ENCODE data around the gene FAM83G.

FAM83G gene

DNA sequence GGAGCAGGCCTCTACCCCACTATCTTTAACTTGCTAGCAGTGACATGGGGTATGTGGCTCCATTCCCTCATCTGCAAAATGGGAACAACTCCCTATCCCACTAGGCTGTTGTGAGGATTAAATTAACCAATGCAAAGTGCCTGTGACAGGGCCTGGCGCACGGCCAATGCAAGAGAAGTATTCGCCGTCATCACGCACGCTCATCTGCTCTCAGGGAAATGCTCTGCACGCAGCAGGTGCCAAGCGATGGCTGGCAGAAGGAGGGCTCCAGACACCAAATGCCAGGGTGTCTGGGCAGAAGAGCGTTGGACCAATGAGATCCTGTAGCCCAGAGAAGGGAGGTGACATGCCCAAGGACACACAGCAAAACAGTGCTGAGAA is 17.3 kb downstream of the FAM83G start:
- DNase-seq (ENCODE audit: low spot score) = no peak

DNA sequence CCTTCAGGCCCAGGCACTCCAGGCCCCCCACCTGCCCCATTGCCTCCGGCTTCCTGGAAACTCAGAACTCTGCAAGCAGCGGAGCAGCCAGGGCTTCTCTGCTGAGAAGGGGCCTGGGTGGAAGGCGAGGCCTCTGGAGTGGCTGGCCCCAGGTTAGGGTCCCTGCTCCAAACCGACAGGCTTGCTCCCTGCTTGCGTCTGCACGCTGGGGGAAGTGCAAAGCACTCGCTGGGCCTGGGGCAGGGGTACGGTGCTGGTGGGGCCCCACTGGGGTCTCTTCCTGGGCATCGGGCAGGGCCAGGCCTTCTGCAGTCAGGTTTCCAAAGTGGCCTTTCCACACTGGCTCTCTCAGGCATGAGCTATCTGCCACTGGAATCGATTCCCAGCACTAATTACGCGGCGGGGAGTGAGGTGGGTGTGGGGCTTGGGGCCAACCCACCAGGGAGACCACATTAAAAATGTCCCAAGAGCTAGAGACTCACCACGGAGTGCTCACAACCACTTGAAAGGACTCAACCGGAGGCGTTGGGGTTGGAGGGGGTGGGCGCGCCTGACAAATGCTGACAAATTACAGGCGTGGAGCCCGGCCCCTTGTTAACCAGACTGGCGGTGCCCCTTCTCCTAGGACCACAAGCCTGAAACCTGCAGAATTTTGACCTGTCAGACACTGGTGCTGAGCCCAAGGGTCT is 17.9 kb downstream of the FAM83G start:
- no peak for DNase-seq (ENCODE audit: low spot score)

DNA sequence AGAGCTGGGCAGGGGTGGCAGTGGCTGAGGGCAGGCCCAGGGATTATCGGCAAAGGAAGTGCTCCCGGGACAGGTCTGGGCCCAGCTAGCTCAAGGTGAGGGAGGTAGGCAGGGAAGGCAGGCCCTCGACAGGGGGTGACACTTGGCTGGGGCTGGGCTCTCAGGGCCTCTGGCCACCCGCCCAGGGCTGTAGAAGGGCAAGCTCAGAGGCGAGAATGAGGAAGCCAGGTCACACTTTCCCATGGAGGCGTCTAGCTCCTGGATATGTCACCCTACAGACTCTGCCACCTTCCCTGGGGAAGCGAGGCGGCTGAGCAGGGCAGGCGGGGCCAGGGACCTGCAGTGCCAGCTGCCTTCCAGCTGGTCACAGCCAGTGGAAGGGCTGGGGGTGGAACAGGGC is 19.1 kb downstream of the FAM83G start:
- no peak for DNase-seq (ENCODE audit: low spot score)

DNA sequence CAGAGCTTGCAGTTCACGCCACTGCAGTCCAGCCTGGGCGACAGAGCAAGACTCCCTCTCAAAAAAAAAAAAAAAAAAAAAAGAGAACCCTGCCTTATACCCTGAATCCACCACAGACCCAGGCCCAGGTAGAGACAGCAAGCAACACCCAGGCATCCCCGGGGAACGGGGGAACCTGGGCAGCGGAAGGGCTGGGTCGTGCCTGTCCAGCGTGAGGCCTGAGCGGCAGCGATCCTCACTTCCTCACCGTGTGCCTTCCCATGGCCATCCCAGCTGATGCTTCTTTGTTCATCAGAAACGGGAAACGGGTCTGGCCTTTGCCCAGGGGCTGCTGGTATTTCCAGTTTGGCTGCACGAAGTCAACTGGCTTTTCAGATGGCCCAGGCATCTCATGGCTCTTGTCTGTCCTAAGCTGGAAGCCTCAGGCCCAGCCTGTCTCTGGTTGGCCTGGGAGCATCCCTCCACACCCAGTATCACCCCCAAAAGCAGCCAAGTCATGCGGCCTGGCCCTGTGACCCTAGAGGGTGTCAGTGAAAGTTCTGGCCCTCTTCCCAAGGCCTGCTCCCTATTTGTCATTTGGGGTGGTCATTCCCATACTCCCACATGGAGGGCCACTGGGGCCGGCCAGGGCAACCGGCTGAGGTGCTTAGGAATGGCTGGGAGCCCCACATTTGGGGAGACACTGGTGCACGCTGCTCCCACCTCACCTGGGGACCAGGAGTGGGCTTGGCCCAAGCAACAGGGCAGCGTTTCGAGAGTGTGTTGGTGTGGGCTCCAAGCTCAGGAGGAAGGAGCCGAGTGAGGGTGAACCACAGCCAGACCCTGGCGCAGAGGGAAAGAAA is 20.1 kb downstream of the FAM83G start:
- no peak for DNase-seq (ENCODE audit: low spot score)

DNA sequence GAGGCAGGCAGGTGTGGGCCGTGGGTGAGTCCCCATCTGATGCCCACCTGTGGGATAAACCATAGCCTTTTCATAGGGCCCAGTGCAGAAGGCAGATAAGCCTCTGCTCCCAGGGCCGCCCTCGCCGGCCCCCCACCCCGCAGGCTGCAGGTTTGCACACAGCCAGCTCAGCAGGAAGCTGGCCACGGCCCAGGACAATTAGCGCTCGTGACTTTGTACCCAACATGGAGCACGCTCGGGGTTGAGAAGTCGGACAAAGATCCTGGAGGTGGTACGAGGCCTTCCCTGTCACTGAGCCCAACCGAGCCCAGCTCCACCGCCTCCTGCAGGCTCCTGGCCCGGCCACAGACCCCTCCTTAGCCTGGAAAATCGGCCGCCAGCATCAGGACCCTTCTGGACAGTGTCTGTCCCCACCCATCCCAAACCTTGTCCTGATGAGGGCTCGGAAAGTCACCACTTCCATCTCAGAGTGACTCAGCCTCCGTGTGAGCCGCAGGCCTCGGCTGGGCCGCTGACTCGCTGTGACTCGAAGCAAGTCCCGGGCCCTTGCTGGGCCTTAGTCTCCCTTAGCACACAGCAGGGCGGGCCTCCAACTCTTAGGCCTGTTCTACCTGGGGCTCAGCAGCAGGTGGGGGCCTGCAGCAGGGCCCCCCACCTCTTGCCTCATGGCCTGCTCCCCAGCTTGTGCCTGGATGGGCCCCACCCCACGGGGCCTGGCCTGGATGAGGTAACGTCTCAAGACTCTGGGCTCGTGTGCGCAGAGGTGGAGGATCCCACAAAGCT is 22.7 kb downstream of the FAM83G start:
- no peak for DNase-seq (ENCODE audit: low spot score)

DNA sequence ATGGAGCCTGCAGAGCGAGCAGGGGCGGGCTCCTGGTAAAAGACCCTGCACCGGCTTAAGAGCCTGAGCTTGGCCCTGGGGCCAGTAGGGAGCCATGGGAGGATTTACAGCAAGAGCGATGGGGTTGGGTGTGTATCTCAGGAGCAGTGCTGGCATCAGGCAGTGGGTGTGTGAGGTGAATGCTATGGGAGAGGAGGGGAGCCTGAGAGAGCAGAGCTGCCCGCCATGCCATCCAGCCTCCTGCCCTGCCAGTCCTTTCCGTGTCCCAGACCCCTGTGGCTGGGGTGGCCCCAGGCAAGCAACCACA is 23.3 kb downstream of the FAM83G start:
- no peak for DNase-seq (ENCODE audit: low spot score)

DNA sequence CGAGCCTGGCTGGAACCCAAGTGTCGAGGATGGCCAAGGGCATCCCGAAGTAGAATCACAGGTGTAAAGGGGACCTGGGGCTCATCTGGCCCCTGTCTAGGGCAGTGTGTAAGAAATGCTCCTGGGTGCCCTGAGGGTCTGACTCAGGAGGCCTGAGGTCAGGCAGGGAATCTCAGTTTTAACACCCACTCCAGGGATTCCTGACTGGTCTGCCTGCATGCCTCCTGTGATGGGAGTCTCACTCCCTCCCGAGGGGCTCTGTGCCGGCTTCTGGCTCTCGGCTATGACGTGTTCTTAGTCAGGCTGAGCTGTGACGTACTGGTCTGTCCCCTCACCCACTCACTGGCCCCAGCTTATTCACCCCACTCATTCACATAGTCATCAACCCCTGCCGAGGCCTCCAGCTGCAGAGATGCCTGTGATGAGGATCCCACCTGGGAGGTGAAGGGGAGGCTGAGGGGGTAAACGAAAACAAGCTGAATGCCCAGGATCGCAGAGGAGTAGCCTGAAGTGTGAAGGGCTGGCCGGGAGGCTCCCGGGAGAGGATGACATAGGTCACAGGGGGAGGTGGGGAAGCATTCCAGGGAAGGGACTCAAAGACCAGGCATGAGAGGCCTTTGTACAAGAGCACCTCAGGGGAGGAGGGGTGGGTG is 23.8 kb downstream of the FAM83G start:
- DNase-seq (ENCODE audit: low spot score) = no peak

DNA sequence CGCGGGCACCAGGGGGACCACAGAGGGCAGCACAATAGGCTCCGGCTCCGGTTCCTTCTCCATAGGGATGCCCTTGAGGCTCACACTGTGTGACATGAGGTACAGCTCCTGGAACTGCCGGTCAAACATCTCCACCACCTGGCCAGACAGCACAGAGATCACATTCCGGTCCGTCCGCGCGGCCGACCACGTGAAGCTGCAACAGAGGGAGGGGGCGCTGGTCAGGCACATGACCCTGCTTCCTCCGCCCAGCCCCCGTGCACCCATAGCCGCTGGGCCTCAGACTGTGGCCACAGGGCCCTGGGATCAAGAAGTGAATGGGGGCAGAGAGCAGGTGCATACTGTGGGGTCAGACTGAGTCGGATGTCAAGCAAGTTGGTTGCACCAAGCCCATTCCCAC is 25.9 kb downstream of the FAM83G start:
- DNase-seq (ENCODE audit: low spot score) = no peak

DNA sequence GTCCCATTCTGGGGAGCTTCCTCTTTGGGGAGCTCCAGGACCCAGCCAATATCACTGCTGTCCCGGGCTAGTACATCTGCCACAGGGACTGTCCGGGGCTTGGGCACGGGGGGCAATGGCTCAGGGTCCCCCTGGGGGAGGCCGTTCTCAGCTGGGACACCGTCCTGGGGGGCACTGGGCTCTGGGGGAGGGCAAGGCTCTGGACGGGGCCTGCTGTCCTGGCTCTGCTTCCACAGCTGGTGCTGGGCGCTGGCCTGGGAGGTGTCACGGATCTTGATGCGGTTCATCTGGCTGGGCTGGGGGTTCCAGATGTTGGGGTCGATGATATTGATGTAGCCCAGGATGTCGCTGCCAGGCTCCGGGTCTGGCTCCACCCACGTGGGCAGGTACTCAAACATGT is 26.5 kb downstream of the FAM83G start:
- no peak for DNase-seq (ENCODE audit: low spot score)

DNA sequence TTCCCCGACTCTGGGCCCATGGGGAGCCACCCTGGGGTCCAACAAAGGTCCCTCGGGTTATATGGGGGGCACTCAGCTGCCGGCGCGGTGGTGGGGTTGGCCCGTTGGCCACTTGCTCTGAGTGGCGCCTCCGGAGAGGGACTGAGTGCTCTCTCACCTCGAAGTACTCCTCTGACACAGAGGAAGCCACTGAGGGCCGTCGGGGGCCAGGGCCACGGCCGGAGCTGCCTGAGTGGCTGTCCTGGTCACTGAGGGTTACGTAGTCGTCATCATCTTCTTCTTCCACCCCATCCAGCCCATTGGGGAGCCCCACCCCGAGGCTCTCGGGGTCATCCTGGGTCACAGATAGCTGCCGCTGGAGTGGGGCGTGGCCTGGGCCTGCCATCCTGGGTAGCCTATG is 26.9 kb downstream of the FAM83G start:
- no peak for DNase-seq (ENCODE audit: low spot score)

DNA sequence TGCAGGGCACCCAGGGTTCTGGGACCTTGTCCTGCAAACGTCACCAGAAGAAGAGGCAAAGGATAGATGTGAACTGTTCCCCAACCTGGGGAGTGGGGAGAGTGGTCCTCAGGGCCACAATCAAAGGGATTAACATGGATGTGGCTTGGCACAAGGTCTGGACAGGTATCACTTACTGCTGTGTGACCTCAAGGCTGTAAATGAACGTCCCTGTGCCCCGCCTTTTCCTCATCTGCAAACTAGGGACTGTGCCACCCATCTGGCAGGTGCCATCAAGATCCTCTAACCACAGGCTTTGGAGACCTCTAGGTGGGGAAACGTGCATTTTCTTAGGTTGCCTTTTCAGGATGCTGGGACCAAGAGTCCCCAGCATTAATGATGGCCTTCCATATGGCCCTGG is 27.5 kb downstream of the FAM83G start:
- no peak for DNase-seq (ENCODE audit: low spot score)

DNA sequence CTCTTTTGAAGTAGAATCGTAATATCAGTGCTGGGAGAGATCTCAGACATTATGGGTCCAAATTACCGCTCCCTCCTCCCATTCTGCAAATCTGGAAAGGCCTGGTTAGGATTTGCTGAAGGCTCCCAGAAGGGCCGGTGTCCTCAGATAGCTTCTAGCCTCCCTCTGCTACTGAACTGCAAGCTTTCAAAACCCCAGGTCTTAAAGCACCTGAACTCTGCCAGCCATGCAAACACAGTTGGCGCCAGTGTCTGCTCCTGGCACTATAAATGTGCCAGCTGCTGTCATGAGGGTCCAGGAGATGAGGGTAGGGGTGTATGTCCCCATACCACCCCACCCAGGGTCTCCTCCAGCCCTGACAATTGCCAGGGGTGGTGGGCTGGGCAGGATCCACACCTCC is 28.4 kb downstream of the FAM83G start:
- DNase-seq (ENCODE audit: low spot score) = no peak

DNA sequence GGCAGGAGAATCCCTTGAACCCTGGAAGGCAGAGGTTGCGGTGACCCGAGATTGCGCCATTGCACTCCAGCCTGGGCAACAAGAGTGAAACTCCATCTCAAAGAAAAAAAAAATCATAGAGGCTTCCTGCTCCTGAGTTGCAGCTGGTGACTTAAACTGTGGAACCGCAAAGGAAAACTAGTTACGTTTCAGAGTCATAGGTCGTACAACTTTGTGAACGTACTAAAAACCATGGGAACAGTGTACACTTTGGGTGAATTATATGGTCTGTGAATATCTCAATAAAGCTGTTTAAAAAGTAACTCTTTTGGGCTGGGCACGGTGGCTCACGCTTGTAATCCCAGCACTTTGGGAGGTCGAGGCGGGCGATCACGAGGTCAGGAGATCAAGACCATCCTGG is 29.0 kb downstream of the FAM83G start:
- DNase-seq (ENCODE audit: low spot score) = no peak

DNA sequence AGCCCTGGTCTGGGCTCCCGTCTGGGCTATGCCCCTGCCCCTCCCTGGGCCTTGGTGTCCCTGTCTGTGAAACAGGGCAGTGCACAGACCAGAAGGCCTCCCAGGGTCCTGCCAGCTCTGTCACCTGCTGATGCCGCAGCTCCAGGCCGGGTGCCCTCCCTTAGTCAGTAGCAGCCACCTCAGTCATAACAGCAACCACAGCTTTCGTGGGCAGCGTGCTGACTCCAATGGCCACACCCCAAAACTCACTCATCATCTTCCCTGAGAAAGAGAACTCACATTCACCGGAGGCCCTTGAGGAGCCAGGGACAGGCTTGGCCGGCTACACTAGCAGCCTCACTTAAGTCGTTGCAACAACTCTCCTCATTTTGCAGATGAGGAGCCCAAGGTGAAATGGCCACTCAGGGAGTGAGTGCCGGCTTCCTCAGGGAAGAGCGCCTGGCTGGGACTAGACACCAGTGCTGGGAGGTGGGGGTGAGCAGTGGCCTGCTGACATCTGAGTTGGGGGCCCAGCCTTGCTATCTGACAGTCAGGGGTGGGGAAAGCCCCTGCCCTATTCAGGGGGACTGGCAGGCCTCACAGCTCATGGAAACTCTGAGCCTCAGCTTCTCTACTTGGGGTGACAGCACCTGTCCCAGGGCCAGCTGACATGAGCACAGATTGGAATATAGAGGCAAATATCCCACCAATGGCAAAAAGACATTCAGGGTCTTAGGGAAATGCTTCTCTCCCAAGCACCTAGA is 30.0 kb downstream of the FAM83G start:
- DNase-seq (ENCODE audit: low spot score) = no peak

DNA sequence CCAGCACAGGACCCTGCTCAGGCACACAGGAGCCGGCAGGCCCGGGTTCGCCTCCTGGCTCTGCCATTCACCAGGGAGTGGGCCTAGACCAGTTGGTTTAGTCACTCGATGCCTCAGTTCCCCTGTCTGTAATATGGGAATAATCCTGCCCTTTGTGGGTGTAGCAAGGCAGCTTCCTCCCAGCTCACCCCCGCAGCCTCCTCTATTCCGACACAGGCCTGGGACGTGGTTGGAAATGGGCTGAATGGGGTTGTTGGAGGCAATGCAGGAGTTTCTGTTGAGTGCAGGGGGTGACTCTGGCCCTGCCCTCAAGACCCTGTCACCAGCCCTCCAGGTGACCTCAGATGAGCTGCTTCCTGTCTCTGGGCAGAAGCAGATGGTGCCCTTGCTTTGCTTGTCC is 32.8 kb downstream of the FAM83G start:
- DNase-seq (ENCODE audit: low spot score) = no peak

DNA sequence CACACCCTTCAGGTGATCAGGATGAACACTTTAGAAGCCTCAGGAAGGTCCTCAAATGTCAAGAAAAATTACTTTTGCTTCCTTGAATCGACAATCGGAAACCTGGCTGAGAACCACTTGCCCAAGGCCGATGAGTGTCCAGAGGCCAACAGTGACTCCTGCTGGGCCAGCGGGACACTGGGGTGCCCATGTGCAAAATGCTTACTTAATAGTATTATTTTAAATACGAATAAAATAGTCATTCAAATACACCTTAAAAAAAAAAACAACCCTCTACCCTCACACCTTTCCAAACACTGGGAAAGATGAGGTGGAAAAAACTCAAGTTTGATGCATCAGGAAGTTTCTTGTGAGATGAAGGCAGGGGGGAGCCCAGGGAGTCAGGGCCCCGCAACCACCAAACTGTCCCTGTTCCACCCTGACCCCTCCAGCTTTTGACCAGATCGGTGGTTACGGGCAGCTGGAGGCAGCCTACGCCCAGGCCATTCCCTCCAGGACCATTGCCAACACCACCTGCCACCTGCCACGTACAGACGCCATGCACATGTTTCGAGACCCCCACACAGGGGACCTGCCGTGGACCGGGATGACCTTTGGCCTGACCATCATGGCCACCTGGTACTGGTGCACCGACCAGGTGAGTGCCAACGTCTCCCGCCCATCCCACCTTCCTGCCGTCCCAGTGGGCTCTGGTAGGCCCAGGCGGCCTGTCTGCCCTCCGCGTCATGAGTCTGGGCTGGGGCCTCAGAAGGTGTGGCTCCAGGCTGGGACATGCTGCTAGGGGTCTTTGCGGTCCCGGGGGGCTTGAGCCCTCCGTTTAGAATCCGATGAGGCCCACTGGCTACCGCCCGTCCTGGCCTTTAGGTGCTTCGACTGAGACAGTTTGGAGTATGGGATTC is 33.7 kb downstream of the FAM83G start:
- no peak for DNase-seq (ENCODE audit: low spot score)

DNA sequence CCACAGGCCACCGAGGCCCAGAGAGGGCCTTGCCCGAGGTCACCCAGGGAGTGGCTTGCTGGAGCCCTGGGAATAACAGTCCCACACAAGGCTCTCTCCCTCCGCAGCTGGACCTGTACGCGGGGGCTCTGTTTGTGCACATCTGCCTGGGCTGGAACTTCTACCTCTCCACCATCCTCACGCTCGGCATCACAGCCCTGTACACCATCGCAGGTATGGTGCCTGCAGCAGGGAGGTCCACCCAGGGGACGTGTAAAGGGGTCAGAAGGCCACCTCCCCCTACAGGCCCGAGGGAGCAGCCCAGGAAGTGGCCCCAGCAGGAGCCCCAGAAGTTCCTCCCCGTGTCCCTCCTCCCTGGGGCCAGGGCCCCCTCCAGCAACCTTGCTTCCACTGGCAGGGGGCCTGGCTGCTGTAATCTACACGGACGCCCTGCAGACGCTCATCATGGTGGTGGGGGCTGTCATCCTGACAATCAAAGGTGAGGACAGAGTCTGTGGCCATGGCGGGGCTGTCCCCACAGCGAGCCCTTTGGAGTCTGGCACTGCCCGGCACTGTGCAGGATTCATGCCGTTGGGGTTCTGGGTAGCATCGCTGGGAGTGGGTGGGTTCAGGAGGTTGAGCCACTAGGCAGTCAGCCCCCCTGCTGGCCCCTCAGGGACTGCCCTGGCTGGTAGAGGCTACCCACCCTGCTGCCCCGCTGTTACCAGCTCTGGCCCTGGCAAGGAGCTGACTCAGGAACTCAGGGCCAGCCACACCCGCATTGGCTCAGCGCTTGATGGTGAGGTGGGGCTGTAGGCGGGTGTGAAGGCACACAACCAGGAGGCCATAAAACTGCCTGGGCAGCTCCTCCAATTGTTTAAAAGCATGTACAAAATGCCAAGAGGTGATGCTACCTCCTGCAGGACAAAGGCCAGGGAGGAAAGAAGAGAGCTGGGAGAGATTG is 35.3 kb downstream of the FAM83G start:
- DNase-seq (ENCODE audit: low spot score) = no peak

DNA sequence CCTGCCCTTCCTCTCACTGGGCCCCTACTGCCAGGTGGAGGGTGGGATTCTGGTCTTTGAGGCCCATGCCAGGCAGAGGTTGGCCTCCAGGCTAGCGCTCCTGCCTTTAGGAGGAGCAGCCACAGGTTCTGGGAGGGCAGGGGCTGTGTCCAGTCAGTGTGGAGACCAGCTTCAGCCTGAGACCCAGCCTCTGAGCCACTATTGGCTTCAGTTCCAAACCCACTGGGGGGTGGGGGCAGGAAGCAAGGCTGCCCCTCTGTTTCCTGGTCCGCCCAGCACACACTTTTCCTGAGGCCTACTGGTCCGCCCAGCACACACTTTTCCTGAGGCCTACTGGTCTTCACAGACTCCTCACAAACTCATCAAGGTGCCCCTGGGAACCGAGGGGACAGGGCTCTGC is 36.2 kb downstream of the FAM83G start:
- no peak for DNase-seq (ENCODE audit: low spot score)

DNA sequence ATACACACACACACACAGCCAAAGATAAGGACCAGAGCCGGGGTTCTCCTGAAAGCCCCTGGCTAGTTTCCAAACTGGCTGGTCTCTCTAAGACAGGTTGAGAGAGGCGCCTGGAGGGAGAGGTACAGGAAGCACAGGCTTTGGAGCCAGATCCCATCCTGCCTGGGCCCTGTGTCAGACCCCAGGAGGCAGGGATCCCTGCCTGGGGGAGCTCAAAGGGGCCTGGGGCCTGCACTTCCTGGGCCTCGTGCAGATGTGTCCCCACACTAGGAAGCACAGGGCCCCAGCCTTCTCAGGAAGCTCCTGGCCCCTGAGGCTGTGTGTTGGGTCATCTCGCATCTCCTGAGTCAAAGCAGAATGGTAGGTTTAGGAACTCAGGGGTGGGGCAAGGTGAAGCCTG is 36.6 kb downstream of the FAM83G start:
- DNase-seq (ENCODE audit: low spot score) = no peak
